PC-9 (cell line): ENCODE results near the gene DVL1. TPM values are rescaled to one million over a fixed set of nuclear protein-coding genes. Genes with fewer than 3 reads are reported as not detected.

Experiments
- BruUV-seq: library from RNA; stranded (reverse); fragments of 400-500 nt; replicated peaks from 2 replicates; lab custom pipeline; 2021; lab: Mats Ljungman, UMichigan
- CTCF ChIA-PET: fragments of 300-600 bp; sonication (Branson Sonifier 250); formaldehyde crosslinking; loops from one replicate; lab custom pipeline; 2022; ENCODE audit warnings: antibody characterized with exemption; lab: Charles Lee
- POLR2A ChIA-PET: fragments of 300-600 bp; sonication (Branson Sonifier 250); formaldehyde crosslinking; loops from one replicate; lab custom pipeline; 2022; ENCODE audit warnings: antibody characterized with exemption; ENCODE audit not compliant: unreplicated experiment; lab: Charles Lee
- DNase-seq, 2 experiments: peaks; one replicate each; pipeline versions ENCODE4 v3.0.0 to v3.0.0-alpha.2; 2015 to 2022; ENCODE audit warnings: mixed read lengths in 1 of 2
- H2AFZ ChIP-seq: fragments of 200-600 bp; sonication (generic); 2 replicates; pipeline ENCODE4 v1.8.1; 2017; ENCODE audit warnings: antibody characterized with exemption
- H3F3A ChIP-seq: fragments of 200-600 bp; sonication (generic); 2 replicates; pipeline ENCODE4 v1.8.1; 2017; ENCODE audit warnings: antibody characterized with exemption, mild to moderate bottlenecking, low read depth; ENCODE audit not compliant: insufficient read depth
- H3K27ac ChIP-seq: fragments of 200-600 bp; sonication (generic); 2 replicates; pipeline ENCODE4 v1.6.1; 2016; ENCODE audit warnings: mixed run types
- H3K27me3 ChIP-seq: fragments of 200-600 bp; sonication (generic); 2 replicates; pipeline ENCODE4 v1.6.1; 2016; ENCODE audit warnings: low read depth, mixed run types; ENCODE audit not compliant: insufficient read depth
- H3K36me3 ChIP-seq: fragments of 200-600 bp; sonication (generic); 2 replicates; pipeline ENCODE4 v1.6.1; 2016; ENCODE audit warnings: low read depth, mixed run types
- H3K4me1 ChIP-seq: fragments of 200-600 bp; sonication (generic); replicated peaks from 2 replicates; pipeline ENCODE4 v1.6.1; 2016; ENCODE audit warnings: mixed run types; ENCODE audit not compliant: insufficient read depth
- H3K4me2 ChIP-seq: fragments of 200-600 bp; sonication (generic); 2 replicates; pipeline ENCODE4 v1.6.1; 2017; ENCODE audit warnings: mixed run types
- H3K4me3 ChIP-seq: fragments of 200-600 bp; sonication (generic); 2 replicates; pipeline ENCODE4 v1.6.1; 2016; ENCODE audit warnings: mixed run types
- H3K79me2 ChIP-seq: fragments of 200-600 bp; sonication (generic); 2 replicates; pipeline ENCODE4 v1.6.1; 2017; ENCODE audit warnings: low read depth, mixed run types
- H3K9me2 ChIP-seq: fragments of 200-600 bp; sonication (generic); 2 replicates; pipeline ENCODE4 v1.8.1; 2017; ENCODE audit warnings: mild to moderate bottlenecking; ENCODE audit not compliant: insufficient read depth
- H3K9me3 ChIP-seq: fragments of 200-600 bp; sonication (generic); 2 replicates; pipeline ENCODE4 v1.8.1; 2016; ENCODE audit warnings: low read depth; ENCODE audit not compliant: insufficient read depth
- H4K20me1 ChIP-seq: fragments of 200-600 bp; sonication (generic); 2 replicates; pipeline ENCODE4 v1.8.1; 2017; ENCODE audit not compliant: insufficient read depth
- CTCF ChIP-seq: fragments of 200-600 bp; sonication (generic); conservative IDR thresholded peaks from 2 replicates; pipeline ENCODE4 v1.6.1; 2017; ENCODE audit warnings: mixed run types, antibody characterized with exemption, mild to moderate bottlenecking, moderate library complexity
- EZH2 ChIP-seq: fragments of 200-600 bp; sonication (generic); IDR thresholded peaks from 2 replicates; pipeline ENCODE4 v1.8.0; 2017; ENCODE audit warnings: antibody characterized with exemption, low read depth
- intact Hi-C: fragments of 100-400 bp; cut with micrococcal nuclease; formaldehyde crosslinking; loops from one replicate; pipeline ENCODE4 v1.10.0; 2022; ENCODE audit not compliant: unreplicated experiment
- total RNA-seq: library from RNA; stranded (reverse); gene quantifications from 2 replicates; pipeline ENCODE4 v1.2.3, GENCODE V29; 2021

DVL1 gene
- total RNA-seq, 1 experiment from 2014 or later: 95.8 TPM

- Histone ChIP-seq H3K4me3 (no peak overlapping the region), H3K9me3 (no peaks in the 10 kb centered on the region), H4K20me1 (peaks cover 9% of the 10 kb centered on the region), H3K9me2 (no peaks in the 10 kb centered on the region), H3K4me2 (no peak overlapping the region), H3K36me3 (peaks cover 10% of the 10 kb centered on the region; the same call in 1 of the 2 replicates), H3K27ac (no peak overlapping the region), H3F3A (peaks cover 52% of the 10 kb centered on the region), H3K79me2 (peaks cover 47% of the 10 kb centered on the region), H3K4me1 (peaks cover 36% of the 10 kb centered on the region), H3K27me3 (no peaks in the 10 kb centered on the region), H2AFZ (no peak overlapping the region)
- TF ChIP-seq CTCF (no peak), EZH2 (no peak)
- CTCF ChIA-PET: no interaction called here
- BruUV-seq: no TSS peak
- POLR2A ChIA-PET: no interaction called here
- intact Hi-C loops: loop anchor here (10.0 kb wide), 1 partner anchor 94 kb away; the partner anchor contains the start of gene VWA1
- DNase-seq: no peak
Observed at GRCh38 chr1:1340791-1341548, 8.2 kb downstream of the DVL1 start.

GRCh38 chr1:1340185-1340584, 9.0 kb downstream of the DVL1 start:
- ChIA-PET CTCF (no interaction called here), POLR2A (no interaction called here)
- no peak overlapping the region for H3K4me2 ChIP-seq
- no peaks in the 10 kb centered on the region for H3K9me3 ChIP-seq
- H3F3A ChIP-seq: peaks cover 44% of the 10 kb centered on the region
- no TSS peak for BruUV-seq
- H3K9me2 ChIP-seq: no peaks in the 10 kb centered on the region
- intact Hi-C loops: loop anchor here (10.0 kb wide), 1 partner anchor 95 kb away; the partner anchor contains the start of gene VWA1
- peaks cover 10% of the 10 kb centered on the region; the same call in 1 of the 2 replicates for H3K36me3 ChIP-seq
- H3K27me3 ChIP-seq: no peaks in the 10 kb centered on the region
- no peak for DNase-seq
- H4K20me1 ChIP-seq: peaks cover 9% of the 10 kb centered on the region
- H3K27ac ChIP-seq: no peak overlapping the region
- peaks cover 39% of the 10 kb centered on the region for H3K79me2 ChIP-seq
- TF ChIP-seq EZH2 (no peak), CTCF (no peak)
- H3K4me3 ChIP-seq: no peak overlapping the region
- no peak overlapping the region for H2AFZ ChIP-seq
- H3K4me1 ChIP-seq: peaks cover 28% of the 10 kb centered on the region

GRCh38 chr1:1338278-1338677, 10.9 kb downstream of the DVL1 start:
- CTCF ChIA-PET: interaction anchor here (0.6 kb wide), 1 partner anchor 93 kb away, joined by 5 read pairs; no protein-coding TSS in a partner anchor
- H3K4me3 ChIP-seq: no peak overlapping the region
- H3K9me2 ChIP-seq: no peaks in the 10 kb centered on the region
- H3K27me3 ChIP-seq: no peaks in the 10 kb centered on the region
- no peaks in the 10 kb centered on the region for H3K9me3 ChIP-seq
- H3K27ac ChIP-seq: no peak overlapping the region
- H2AFZ ChIP-seq: no peak overlapping the region
- no peak overlapping the region for H3K4me2 ChIP-seq
- H3K4me1 ChIP-seq: peaks cover 11% of the 10 kb centered on the region
- intact Hi-C loops: no loop called here
- no TSS peak for BruUV-seq
- POLR2A ChIA-PET: no interaction called here
- peaks cover 10% of the 10 kb centered on the region; the same call in 1 of the 2 replicates for H3K36me3 ChIP-seq
- peaks cover 30% of the 10 kb centered on the region for H3K79me2 ChIP-seq
- TF ChIP-seq EZH2 (no peak), CTCF (no peak)
- no peak for DNase-seq
- peaks cover 9% of the 10 kb centered on the region for H4K20me1 ChIP-seq
- H3F3A ChIP-seq: peaks cover 29% of the 10 kb centered on the region; the same call in 1 of the 2 replicates
